Right ventricle myocardium inferior (tissue), 1 donor: Measurements from ENCODE around the gene CASKIN1. TPM values are rescaled to one million over a fixed set of nuclear protein-coding genes. Genes with fewer than 3 reads are reported as not detected.

Experiments
- ATAC-seq: fragments of 200-7000 bp; cut with Tn5 transposase; one replicate; pipeline ENCODE4 v1.9.1; 2020; ENCODE audit warnings: mild to moderate bottlenecking, moderate library complexity
- DNase-seq: peaks from one replicate; pipeline ENCODE4 v3.0.0; 2021; ENCODE audit errors: missing footprints
- intact Hi-C: fragments of 100-400 bp; cut with DNase I; formaldehyde crosslinking; loops from one replicate; pipeline ENCODE4 v1.11.0; 2022
- total RNA-seq: library from RNA; stranded (reverse); fragmentation: NEBNext Ultra II Directional; extraction: Animal tissue kit (Norgen Biotek cat#: 25700); gene quantifications from one replicate; pipeline ENCODE4 v1.2.1, GENCODE V29; 2021
- donor health status: DM: no; HTN: yes; CAD: no; lungs with severe emphysema.

Gene CASKIN1
- total RNA-seq, 1 donor from 2014 or later: 5.8 TPM

GRCh38 chr16:2184962-2185361, 11.4 kb downstream of the CASKIN1 start:
- DNase-seq: no peak
- no peak for ATAC-seq
- intact Hi-C loops: no loop called here

- no peak for ATAC-seq
- DNase-seq: no peak
- intact Hi-C loops: no loop called here
Measured at GRCh38 chr16:2184346-2184745, 12.1 kb downstream of the CASKIN1 start.

- ATAC-seq (no peak), DNase-seq (no peak)
- intact Hi-C loops: no loop called here
Measured at GRCh38 chr16:2183671-2184070, 12.7 kb downstream of the CASKIN1 start.

- no peak for ATAC-seq
- intact Hi-C loops: no loop called here
- DNase-seq: no peak
Measured at GRCh38 chr16:2181952-2182351, 14.5 kb downstream of the CASKIN1 start.

DNA sequence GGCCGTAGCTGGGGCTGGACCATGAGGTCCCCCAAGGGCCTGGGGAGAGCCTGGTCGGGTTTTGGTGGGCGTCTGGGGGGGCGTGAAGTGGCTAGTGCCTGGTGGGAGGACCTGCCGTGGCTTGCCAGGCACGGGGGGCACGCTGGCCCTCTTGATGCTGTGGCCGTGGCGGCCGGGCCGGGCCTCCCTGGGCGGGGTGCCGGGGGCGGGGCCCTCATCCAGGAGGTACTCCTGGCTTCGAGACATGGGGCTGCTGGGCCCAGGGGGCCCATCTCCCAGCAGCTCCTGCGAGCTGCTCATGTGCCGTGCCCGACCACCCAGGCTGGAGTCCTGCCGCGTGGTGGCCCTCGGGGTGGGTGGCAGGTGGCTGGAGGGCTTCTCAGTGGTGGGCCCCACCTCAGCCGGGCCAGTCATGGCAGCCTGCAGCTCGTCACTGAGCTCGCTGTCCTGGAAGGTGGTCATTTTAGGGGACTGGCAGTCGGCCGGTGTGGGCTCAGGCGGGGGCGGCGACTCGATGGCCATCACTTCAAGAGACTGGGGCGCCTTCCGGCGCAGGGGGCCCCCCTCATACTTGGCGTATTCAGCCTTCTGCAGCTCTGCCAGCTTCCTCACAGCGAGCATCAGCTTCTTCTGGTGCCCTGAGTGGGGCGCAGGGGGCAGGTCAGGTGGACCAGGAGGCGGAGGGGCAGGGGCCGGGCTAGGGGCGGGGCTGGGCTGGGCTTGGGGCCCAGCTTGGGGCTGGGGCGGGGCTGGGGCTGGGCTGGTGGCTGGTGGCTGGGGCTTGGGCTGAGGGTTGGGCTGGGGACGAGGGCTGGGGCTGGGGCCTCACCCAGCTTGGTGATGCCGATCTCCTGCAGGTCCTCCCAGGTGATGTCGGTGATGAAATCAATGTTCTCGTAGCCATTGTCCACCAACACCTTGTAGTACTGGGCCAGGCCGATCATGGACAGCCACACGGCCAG, 15.2 kb downstream of the CASKIN1 start:
- no peak for DNase-seq
- intact Hi-C loops: no loop called here
- ATAC-seq: no peak

DNA sequence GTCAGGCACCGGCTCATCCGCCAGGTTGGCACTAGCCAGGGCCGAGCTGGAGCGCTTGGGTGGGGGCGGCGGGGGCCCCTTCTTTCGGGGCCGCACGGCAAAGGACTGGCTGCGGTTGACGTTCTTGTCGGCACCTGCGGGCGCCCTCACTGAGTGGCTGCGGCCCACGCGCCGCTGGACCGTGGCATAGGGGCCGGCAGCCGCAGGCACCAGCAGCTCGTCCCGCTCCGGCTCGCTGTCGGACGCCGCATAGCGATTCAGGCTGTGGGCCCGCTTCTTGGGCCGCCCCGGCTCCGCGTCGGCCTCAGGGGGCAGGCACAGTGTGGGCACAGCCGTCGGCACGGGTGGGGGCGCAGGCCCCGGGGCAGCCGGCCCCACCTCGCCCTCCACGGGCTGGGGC, 15.9 kb downstream of the CASKIN1 start:
- ATAC-seq: no peak
- intact Hi-C loops: no loop called here
- DNase-seq: no peak

GRCh38 chr16:2179576-2179975, 16.8 kb downstream of the CASKIN1 start:
- no peak for ATAC-seq
- no peak for DNase-seq
- intact Hi-C loops: no loop called here

- intact Hi-C loops: no loop called here
- DNase-seq (no peak), ATAC-seq (no peak)
Measured at GRCh38 chr16:2179107-2179501, 17.3 kb downstream of the CASKIN1 start.

- intact Hi-C loops: no loop called here
- no peak for DNase-seq
- peak; percentile 11 for ATAC-seq
Measured at GRCh38 chr16:2178321-2179106, 17.9 kb downstream of the CASKIN1 start.

DNA sequence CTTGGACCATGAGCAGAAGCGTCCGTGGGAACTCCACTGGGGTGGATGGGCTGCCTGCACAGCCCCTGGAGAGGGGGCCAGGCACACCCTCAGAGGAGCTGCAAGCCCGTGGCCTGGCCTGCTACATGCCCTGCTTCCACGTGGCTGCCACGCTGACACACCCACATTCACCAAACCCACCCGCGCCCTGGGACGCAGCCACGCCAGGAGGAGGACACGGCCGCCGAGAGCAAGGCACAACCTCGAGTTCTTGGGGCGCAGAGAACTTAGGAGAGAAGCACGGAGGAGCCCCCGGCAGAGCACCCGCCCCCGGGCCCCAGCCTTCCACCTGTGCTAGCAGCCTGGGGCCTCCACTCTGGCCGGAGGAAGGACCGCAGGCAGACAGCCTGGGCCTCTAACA, 18.8 kb downstream of the CASKIN1 start:
- DNase-seq (no peak), ATAC-seq (no peak)
- intact Hi-C loops: no loop called here

GRCh38 chr16:2177101-2177500, 19.3 kb downstream of the CASKIN1 start:
- DNase-seq: no peak
- intact Hi-C loops: no loop called here
- ATAC-seq: no peak

DNA sequence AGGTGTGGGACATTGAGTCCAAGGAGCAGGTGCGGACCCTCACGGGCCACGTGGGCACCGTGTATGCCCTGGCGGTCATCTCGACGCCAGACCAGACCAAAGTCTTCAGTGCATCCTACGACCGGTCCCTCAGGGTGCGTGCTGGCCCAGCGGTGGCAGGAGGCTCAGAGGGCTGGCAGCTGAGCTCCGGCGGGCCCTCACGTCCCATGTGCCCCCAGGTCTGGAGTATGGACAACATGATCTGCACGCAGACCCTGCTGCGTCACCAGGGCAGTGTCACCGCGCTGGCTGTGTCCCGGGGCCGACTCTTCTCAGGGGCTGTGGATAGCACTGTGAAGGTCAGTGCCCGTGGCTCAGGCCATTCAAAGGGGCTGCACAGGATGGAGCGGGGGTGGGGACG, 20.4 kb downstream of the CASKIN1 start:
- DNase-seq (no peak), ATAC-seq (no peak)
- intact Hi-C loops: no loop called here

DNA sequence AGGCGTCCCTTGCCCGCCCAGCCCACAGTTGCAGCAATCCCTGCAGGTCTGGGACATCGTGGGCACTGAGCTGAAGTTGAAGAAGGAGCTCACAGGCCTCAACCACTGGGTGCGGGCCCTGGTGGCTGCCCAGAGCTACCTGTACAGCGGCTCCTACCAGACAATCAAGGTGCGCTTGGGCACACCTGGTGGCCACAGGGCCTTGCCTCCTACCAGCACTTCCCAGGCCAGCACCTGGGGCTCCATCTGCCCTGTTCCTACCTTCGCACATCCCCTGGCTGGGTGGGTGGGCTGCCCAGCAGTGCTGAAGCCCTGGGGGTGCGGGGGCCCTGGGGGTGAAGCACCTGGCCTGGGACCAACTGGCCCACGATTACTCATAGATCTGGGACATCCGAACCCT, 21.0 kb downstream of the CASKIN1 start:
- DNase-seq (no peak), ATAC-seq (no peak)
- intact Hi-C loops: no loop called here

GRCh38 chr16:2174396-2175131, 21.8 kb downstream of the CASKIN1 start:
- DNase-seq (no peak), ATAC-seq (no peak)
- intact Hi-C loops: no loop called here

DNA sequence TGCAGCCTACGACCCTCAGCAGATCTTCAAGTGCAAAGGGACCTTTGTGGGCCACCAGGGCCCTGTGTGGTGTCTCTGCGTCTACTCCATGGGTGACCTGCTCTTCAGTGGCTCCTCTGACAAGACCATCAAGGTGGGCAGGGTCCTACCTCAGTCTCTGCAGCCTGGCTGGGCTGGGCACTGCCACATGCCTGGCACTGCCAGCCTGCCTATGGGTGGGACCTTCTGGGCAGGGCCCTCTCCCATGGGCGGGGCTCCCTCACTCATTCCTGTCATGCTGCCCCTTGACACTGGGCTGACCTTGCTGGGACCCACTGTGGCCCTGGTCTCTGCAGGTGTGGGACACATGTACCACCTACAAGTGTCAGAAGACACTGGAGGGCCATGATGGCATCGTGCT, 22.5 kb downstream of the CASKIN1 start:
- DNase-seq (no peak), ATAC-seq (no peak)
- intact Hi-C loops: no loop called here

DNA sequence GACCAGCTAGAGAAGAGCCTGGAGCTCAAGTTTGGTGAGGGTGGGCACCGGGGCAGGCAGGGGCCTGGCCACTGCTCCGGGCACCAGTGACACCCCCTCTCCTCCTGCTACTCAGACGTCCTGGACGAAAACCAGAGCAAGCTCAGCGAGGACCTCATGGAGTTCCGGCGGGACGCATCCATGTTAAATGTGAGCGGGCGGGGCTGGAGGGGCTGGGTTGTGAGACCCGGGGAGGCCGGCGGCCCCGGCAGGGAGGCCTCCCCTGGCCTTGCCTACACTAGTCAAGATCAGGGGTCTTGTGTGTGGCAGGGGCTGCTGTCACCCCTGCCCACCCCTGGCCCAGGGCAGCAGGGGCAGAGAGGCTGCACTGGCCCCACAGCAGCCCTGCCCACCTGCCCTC, 23.0 kb downstream of the CASKIN1 start:
- intact Hi-C loops: no loop called here
- DNase-seq (no peak), ATAC-seq (no peak)

DNA sequence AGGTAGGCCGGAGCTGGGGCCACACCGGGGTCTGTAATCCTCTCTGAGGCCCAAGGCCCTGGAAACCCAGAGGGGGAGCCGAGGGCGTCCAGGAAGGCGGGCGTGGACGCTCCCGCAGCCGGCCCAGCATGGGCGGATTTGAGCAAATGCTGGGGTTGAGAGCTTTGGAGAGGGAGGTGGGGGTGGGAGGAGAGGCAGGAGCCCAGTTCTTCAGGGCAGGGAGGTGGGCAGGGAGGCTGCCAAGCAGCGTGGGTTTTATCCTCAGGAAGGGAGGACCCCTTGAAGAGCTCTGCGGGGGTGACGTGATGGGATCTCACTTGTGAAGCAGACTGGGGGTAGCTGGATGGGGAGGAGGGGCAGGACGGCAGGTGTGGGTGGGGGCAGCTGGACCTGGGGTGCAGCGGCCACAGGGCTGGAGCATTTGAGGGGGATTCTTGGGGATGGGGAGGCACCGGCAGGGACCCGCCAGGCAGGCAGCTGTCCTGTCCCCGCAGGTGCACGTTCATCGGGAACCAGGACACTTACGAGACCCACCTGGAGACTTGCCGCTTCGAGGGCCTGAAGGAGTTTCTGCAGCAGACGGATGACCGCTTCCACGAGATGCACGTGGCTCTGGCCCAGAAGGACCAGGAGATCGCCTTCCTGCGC, 23.6 kb downstream of the CASKIN1 start:
- ATAC-seq: no peak
- intact Hi-C loops: no loop called here
- no peak for DNase-seq

DNA sequence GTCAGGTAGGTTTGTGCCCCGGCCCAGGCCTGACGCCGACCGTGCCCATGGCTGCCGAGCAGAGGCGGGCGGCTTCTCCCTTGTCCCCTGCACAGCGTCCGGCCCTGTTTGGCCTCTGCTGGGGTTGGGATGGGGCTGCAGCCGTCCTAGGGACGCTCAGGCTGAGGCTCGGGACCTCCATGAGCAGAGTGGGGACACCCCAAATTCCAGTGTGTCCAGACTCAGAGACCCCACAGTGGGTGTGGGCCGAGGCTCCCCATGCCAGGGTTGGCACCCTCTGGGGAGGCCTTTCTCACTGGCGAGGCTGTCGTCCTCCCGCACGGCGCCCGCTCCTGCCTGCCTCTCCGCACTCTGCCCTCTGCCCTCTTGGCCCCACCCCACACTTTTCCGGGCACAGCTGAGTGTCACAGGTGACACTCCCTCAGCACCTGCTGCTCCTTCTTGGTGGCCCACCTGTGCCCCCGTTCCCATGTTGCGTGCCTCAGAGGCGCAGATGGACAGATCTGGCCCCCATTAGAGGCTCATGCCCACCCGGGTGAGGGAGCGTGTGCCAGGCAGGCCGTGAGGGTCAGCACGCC, 24.7 kb downstream of the CASKIN1 start:
- DNase-seq (no peak), ATAC-seq (no peak)
- intact Hi-C loops: no loop called here
